ENCODE results near the gene KLHL3.

KLHL3 gene

GRCh38 chr5:137693951-137694721 lies 41.8 kb downstream of the KLHL3 start:
- DNase-seq (ENCODE audit: extremely low spot score): no peak
- TF ChIP-seq FOXM1 (IDR thresholded peaks at IDR 0.05; ENCODE audit: borderline replicate concordance) (no peak), CTBP1 (IDR thresholded peaks at IDR 0.05; ENCODE audit: borderline replicate concordance) (no peak), L3MBTL2 (conservative IDR thresholded peaks at IDR 0.05) (no peak), ARNT (IDR thresholded peaks at IDR 0.05) (no peak), ELF4 (IDR thresholded peaks at IDR 0.05) (no peak), BHLHE40 (IDR thresholded peaks at IDR 0.05; ENCODE audit: borderline replicate concordance) (no peak), ZNF384 (IDR thresholded peaks at IDR 0.05) (no peak)
- ChIA-PET CTCF (interaction anchor here (1.1 kb wide), 1 partner anchor 48 kb away, joined by 3 read pairs; no protein-coding TSS in a partner anchor), POLR2A (no interaction called here)

DNA sequence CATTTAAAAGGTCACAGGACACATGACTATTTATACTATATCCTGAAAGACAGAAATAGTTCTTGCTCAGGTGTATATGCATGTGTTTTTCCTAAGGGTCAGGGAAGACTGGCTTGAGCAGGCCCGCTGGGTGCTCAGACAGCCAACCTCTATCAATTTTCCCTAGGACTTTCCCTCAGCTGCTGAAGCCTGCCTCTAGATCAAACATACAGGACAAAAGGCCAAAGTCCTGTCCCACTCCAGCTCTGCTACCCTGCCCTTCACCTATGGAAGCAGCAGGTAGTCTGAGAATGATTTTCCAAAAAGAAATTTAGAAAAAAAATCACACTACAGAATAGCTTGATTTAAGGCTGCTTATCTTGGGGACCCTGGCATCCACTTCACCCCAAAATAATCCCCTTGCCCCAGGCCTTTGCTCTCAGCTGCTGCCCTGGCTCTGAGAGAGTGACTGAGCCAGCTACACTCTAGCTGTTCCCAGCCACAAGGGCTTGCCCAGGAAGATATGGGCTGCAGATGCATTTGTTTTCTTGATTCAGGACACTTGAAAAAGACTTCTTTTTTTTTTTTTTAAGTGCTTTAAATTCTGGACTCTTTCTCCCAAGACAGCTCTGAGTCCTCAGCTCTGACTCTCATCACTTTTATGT lies 42.5 kb downstream of the KLHL3 start:
- POLR2A ChIA-PET: no interaction called here
- DNase-seq (ENCODE audit: extremely low spot score): no peak
- CTCF ChIA-PET: no interaction called here
- TF ChIP-seq FOXK2 (IDR thresholded peaks at IDR 0.05) (no peak), NFRKB (IDR thresholded peaks at IDR 0.05) (no peak), ELF4 (IDR thresholded peaks at IDR 0.05) (no peak), FOXM1 (IDR thresholded peaks at IDR 0.05; ENCODE audit: borderline replicate concordance) (no peak), BHLHE40 (IDR thresholded peaks at IDR 0.05; ENCODE audit: borderline replicate concordance) (no peak), TARDBP (IDR thresholded peaks at IDR 0.05) (no peak), SP1 (IDR thresholded peaks at IDR 0.05) (no peak)

DNA sequence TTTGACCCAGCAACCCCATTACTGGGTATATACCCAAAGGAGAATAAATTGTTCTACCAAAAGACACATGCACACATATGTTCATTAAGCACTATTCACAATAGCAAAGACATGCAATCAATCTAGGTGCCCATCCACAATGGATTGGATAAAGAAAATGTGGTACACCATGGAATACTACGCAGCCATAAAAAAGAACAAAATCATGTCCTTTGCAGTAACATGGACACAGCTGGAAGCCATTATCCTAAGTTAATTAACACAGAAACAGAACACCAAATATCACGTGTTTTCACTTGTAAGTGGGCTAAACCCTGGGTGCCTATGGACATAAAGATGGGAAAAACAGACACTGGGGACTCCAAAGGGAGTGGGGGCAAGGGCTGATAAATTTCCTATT lies 46.6 kb downstream of the KLHL3 start:
- no peak for DNase-seq (ENCODE audit: extremely low spot score)
- ChIA-PET CTCF (no interaction called here), POLR2A (interaction anchor here (0.7 kb wide), 1 partner anchor 9 kb away, joined by 3 read pairs; no protein-coding TSS in a partner anchor)
- TF ChIP-seq ZNF384 (IDR thresholded peaks at IDR 0.05): no peak
- no peak for TF ChIP-seq L3MBTL2 (conservative IDR thresholded peaks at IDR 0.05)
- no peak for TF ChIP-seq PKNOX1 (IDR thresholded peaks at IDR 0.05)
- TF ChIP-seq BHLHE40 (IDR thresholded peaks at IDR 0.05; ENCODE audit: borderline replicate concordance): no peak
- no peak for TF ChIP-seq SUZ12 (IDR thresholded peaks at IDR 0.05)
- TF ChIP-seq SP1 (IDR thresholded peaks at IDR 0.05): no peak
- no peak for TF ChIP-seq LEF1 (IDR thresholded peaks at IDR 0.05; ENCODE audit: borderline replicate concordance)
- no peak for TF ChIP-seq CTBP1 (IDR thresholded peaks at IDR 0.05; ENCODE audit: borderline replicate concordance)
- no peak for TF ChIP-seq FOXM1 (IDR thresholded peaks at IDR 0.05; ENCODE audit: borderline replicate concordance)
- no peak for TF ChIP-seq ARNT (IDR thresholded peaks at IDR 0.05)
- TF ChIP-seq TARDBP (IDR thresholded peaks at IDR 0.05): no peak

DNA sequence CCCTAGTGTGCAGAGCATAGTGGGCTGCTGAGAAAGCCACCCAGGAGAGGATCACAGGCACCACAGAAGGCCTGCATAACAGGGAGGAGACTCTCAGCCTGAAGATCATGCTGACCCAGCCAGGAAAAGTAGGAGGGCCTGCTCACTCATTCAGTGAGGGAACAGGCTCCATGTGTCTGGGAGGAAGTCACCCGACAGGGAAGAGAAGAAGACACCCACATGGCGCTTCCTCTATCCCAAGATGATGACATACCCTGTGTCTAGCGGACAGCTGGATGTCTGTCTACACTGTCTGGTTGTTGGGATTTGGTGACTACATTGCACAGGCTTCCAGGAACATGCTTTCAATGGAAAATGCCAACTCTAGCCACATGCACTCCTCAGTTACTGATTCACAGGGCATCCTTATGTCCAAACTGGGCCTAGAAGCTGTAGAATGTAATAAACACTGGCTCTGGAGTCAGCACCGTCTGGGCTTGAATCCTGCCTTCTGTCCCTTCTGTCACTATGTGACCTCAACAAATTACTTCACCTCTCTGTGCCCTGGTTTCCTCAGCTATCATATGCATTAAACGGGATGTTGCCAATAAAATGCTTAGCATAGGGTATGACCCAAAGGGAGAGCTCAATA lies 47.6 kb downstream of the KLHL3 start:
- POLR2A ChIA-PET: interaction anchor here (0.7 kb wide), 1 partner anchor 9 kb away, joined by 3 read pairs; no protein-coding TSS in a partner anchor
- TF ChIP-seq LEF1 (IDR thresholded peaks at IDR 0.05; ENCODE audit: borderline replicate concordance) (no peak), BHLHE40 (IDR thresholded peaks at IDR 0.05; ENCODE audit: borderline replicate concordance) (no peak), HDGF (IDR thresholded peaks at IDR 0.05; ENCODE audit: borderline replicate concordance) (no peak), ZNF384 (IDR thresholded peaks at IDR 0.05) (no peak), FOXM1 (IDR thresholded peaks at IDR 0.05; ENCODE audit: borderline replicate concordance) (no peak), SP1 (IDR thresholded peaks at IDR 0.05) (no peak), ELF4 (IDR thresholded peaks at IDR 0.05) (no peak), L3MBTL2 (conservative IDR thresholded peaks at IDR 0.05) (no peak), PKNOX1 (IDR thresholded peaks at IDR 0.05) (no peak), FOXK2 (IDR thresholded peaks at IDR 0.05) (no peak), TARDBP (IDR thresholded peaks at IDR 0.05) (no peak), FOXA1 (IDR thresholded peaks at IDR 0.05) (no peak), NFRKB (IDR thresholded peaks at IDR 0.05) (no peak), CTBP1 (IDR thresholded peaks at IDR 0.05; ENCODE audit: borderline replicate concordance) (no peak), ARNT (IDR thresholded peaks at IDR 0.05) (no peak), SUZ12 (IDR thresholded peaks at IDR 0.05) (no peak)
- CTCF ChIA-PET: no interaction called here
- no peak for DNase-seq (ENCODE audit: extremely low spot score)

DNA sequence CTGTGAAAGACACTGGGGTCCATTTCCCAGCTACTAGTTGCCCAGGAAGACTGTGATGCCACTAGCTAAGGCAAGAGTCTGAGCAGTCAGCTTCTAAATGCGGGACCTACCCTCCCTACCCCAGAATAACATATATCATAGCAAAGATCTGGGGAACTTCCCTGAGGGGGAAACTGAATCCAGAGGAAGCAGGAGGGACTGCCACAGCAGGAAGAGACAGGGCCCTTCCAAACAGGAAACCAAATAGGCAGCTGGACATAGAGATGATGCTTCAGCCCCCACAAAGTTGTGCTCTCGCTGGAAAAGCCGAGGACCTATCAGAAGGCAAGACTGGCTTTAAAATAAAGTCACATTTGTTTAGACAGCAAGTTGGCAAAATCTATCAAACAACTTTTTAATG lies 51.1 kb downstream of the KLHL3 start:
- no peak for TF ChIP-seq PKNOX1 (IDR thresholded peaks at IDR 0.05)
- no peak for TF ChIP-seq FOXK2 (IDR thresholded peaks at IDR 0.05)
- TF ChIP-seq CTBP1 (IDR thresholded peaks at IDR 0.05; ENCODE audit: borderline replicate concordance): no peak
- TF ChIP-seq ZNF384 (IDR thresholded peaks at IDR 0.05): no peak
- no peak for TF ChIP-seq TARDBP (IDR thresholded peaks at IDR 0.05)
- TF ChIP-seq SP1 (IDR thresholded peaks at IDR 0.05): no peak
- no peak for DNase-seq (ENCODE audit: extremely low spot score)
- ChIA-PET CTCF (no interaction called here), POLR2A (no interaction called here)

- DNase-seq (ENCODE audit: extremely low spot score): no peak
- CTCF ChIA-PET: no interaction called here
- POLR2A ChIA-PET: no interaction called here
- no peak for TF ChIP-seq PKNOX1 (IDR thresholded peaks at IDR 0.05)
- TF ChIP-seq BHLHE40 (IDR thresholded peaks at IDR 0.05; ENCODE audit: borderline replicate concordance): no peak
Observed at GRCh38 chr5:137681191-137681590, 54.7 kb downstream of the KLHL3 start.
